Kidney tubule cell (primary cell): ENCODE results near the gene PRDM16.

Source experiments
- DNase-seq: peaks from one replicate; pipeline ENCODE4 v3.0.0-alpha.2; 2018; ENCODE audit warnings: low spot score

Gene PRDM16

DNA sequence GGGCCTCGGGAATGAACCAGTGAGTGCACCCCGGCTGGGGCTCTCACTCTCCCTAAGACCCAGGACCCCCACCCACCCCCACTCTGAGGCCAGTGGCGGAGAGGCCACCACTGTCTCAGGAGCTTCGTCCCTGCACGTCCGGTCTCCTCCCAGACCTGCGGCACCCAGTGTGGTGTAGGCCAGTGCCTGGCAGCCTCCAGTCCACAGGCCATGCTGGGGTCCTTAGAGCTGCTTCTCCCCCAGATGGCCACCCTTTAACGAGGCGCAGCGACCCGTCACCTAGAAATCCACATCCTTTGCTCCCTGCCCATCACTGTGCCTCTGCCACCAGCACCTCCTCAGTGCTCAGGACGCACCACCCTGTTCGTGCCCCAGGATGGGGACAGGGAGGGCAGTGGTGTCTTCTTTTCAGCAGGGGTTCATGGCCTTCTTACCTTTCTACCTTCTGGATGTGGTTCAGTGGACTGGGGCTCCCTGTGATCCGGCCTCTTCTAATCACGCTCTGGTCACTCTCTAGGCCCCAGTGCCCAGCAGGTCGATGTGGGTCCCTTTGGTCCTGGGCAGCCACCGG, 253.5 kb downstream of the PRDM16 start:
- DNase-seq = no peak

DNA sequence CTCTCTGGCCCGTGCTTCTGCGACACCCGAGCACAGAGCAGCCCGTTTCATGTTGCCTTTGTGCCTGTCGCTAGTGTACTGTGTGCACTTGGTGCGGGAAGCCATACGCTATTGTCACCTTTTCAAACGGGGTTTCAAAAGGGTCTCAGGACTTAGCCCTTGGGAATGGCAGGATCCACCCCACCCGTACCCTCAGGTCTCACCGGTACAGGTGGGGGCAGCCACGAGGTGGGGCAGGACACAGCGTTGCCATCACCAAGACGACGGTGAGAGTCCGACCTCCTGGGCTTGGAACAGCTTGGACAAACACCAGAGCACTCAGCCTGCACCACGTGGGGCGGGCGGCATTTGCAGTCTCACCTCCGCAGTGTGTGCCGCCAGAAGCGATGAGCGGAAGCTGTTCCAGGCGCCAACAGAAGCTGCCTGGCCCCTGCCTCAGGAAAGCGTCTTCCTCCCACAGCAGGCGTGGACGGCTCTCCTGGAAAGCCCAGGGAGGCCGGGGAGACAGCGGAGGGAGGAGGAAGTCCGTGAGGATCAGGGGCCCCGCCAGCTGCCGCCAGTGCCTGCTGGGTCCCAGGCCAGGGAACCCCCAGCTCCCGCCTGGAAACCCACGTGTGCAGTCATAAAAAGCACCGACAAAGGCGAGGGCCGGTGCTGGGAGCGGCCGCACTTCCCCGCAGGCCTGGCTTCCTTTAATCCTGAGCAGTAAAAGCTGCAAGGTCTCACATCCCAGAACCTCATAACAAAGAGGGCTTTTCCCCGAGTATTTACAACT, 254.2 kb downstream of the PRDM16 start:
- peak; percentile 12 for DNase-seq

DNA sequence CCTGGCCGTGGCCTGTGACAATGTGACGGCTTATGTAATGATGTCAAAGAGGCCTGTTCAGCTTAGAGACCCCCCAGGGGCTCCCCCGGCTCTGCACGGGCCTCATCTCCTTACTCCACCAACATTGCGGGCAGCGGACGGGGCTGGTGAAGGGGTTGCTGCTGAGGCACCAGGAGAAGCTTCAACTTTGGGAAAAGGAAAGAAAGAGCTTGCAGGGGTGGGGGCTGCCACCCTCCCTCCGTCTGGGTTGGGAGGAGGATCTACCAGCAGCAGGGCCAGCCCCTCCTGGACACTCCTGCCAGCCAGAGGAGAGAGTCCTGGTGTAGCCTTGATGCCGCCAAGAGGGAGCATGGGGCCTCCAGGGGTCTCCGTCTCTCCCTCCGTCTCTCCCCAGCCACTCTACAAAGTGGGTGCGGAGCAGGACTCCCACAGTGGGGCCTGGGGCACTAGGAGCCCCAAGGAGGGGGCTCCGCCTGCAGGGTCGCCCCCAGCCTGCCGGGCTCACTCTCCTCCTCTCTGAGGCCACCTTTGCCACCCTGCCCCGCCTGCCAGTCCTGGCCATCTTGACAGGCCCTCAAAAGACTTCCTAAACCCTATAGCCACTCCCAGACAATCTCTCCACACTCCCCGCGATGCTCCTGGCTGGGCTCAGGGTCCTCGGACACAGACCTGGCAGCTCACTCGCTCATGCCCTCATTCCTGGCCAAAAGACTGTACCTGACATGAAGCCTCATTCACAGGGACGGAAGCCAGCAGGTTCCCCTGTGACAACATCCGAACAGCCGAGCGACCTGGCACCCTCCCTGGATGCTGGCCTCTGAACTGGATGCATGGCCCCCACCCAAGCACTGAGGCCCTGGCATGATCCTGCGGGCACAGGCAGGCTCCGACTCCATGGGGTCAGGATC, 255.0 kb downstream of the PRDM16 start:
- no peak for DNase-seq

DNA sequence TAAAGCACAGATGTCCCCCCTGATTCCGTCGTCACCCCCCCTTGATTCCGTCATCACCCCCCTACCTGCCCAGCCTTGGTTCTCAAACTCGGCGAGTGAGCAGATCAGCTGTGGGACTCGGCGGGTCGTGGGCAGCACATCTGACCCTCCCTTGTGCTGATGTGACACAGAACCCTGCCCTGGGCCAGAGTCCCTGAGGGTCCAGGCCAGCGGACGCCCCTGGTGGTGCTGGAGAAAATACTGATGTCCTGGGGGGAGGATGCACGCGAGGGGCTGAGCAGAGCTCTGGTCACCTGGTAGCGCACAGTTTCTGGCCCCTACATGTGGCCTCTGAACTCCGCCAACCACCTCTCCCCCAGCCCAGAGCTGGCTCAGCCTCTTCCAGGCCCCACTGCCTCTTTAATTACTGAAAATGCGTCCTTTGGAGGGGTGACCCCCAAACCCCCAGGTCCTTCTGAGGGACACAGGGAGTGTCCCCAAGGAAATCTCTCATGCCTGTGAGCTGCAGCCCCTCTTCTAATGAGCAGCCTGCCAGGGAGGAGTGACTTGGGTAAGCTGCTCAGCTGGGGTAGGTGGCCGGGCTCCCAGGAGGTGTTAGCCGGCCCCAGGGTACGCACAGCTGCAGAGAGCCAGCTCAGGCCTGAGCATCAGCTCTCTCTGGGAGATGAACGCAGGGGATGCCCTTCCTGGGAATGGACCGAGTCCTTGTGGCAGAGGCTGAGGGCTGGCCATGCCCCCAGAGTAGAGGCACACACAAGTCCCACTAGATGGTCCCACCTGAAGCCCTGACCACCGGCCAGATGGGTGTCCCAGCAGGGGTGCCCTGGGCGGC, 255.9 kb downstream of the PRDM16 start:
- DNase-seq = no peak

DNA sequence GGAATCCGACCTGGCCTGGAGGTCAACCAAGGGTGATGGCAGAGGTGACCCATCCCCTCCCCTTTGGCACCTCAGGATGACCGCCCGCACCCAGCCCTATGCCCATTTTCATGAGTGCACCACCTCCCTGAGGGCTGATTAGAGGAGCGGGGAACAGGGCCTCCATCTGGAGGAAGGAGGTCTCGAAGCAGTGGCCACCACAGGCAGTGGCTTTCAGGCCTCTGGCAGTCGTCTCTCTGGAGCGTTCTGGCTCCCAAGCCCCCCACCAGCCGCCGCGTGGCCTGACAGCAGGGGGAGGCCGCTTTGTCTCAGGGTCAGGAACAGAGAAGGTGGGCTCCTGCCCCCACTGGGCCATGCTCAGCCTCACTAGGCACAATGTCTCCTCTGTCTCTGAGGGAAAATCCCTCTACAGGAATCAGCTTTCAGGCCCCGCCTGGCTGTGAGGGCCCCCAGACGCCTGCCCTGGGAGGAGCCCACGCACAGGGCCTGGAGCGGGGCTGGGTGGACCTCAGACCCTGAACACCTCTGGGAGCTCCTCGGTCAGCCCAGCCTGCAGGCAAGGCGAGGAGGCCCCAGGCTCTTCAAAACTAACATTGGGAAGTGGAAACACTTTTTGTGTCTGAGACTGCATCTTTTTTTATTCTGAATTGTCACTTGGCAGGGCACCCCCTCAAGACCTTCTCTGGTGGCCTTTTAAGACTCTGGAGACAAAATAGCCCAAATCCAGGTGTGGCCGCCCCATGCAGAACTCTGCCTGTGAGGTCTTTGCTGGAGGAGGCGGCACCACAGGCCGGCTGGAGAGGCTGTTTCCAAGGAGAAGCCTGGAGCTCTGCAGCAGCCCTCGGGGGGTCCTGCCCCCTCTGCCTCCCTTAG, 257.7 kb downstream of the PRDM16 start:
- no peak for DNase-seq

DNA sequence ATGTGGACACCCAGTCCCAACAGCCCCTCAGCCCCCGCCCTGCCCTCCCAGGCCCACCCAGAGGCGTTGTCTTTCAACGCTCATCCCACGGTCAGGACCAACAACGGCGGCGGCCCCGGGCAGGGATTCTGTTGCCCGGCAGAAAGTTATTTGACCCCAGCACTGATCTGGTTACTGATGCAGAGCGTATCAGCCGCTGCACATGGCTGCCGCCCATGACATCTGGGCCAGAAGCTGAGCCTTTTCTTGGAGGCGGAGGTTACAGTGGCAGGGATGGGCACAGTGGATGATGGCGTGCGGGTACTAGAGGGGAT, 258.3 kb downstream of the PRDM16 start:
- no peak for DNase-seq

DNA sequence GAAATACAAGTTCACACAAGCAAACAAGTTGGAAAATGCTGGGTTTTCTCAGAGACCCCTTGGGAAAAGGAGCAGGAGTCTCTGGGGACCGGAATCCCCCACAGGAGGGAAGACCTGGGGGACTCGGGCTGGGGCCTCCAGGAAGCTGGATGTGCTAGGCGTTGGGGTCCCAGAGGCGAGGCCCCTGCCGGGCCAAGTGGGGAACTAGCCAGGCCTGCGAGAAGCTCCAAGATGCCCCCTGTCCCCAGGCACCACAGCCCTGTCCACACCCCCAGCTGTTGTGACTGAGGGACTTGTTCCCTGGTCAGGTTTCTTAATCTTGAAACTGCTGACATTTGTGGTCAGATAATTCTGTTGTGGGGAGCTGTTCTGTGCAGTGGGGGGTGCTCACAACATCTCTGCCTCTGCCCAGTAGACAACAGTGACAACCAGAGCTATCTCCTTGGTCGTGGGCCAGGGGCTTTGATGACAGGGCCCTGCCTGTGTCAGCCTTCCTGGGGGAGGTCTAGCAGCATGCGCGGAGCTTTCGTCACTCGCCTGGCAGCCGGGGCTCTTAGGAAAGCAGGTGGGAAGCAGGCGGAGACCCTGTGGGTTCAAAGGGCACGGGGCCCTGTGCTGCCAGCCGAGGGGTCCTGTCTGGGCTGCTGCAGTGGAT, 259.1 kb downstream of the PRDM16 start:
- no peak for DNase-seq

DNA sequence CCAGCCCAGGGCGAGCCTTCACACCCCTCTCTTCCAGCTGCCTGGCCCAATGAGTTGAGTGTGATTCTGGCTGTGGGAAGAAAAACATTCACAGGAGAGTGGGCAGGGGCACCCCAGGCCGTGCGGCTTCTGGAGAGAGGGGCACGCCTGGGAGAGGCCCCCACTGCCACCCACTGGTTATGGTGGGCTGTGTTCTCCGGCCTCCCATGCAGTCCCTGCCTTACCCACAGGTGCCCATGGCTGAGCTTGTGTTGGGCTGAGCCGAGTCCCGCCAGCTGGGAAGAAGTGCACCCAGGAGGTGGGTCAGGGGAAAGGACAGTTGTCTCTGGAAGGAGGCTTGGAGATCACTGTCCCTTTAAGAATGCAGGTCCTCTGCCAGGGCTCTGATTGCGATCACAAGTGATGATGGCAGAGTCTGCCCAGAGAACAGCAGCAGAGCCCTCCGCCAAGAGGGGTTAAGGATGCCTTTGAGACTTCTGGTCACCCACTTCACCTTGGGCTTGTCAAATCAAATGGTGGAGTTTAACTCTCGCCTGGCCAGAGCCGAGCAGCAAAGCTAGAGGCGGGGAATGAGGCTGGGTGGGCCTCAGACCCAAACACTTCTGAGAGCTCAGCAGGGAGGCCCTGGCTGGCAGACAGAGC, 260.8 kb downstream of the PRDM16 start:
- no peak for DNase-seq

DNA sequence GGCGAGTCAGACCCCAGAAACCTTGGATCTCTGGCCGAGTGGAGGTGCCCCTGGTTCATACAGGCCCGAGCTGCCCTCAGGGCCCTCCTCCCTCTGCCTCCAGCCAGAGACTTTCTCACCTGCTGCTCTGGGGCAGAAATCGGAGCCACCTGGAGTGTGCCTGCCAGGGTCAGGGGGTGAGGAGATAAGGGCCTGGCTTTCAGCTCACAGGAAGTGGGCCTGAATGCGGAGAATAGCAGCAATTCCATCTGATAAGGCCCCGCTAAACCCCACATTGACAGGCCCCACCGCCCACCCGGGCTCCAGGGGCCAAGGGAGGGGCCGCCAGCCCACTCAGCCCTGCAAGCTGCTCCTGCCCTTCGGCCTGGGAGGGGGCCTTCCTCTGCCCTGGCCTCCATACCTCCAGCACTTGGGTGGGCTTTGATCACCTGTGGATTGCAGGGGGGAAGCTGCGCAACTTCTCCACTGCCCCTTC, 261.8 kb downstream of the PRDM16 start:
- DNase-seq = no peak

DNA sequence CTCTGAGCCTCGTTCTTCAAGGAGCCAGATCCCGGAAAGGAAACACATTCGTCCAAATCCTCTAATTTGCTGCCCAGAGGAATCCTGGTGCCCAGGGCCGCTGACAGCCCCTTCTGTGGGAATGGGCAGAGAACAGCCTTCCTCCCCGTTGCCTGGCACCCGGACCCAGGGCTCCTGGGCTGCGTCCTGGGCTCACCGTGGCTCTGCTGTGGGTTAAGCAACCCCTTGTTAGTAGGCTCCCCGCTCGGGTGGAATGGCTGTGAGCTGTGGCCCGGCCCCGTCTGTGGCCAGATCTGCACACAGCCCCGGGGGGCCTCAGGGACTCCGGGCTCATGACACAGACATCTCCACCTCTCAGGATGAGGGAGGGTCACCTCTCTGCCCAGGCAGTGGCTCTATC, 262.6 kb downstream of the PRDM16 start:
- DNase-seq = no peak

DNA sequence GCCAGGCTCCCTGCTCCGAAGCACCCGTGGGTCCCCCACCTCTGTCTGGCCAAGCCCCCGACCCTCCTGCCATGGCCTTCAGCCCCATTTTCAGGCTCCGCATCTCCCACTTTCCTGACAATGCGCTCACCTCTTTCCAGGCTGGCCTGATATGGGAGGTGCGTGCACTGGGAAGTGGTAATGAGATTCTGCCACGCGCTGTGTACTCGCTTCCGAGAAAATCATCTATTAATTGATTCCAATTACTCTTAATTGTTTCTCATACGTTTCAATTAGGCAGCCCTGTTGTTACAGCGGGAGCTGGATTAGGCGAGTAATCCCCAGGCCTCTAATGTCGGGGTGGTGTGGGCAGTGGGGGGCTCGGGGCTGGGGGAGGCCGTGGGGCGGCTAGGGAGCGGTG, 263.0 kb downstream of the PRDM16 start:
- no peak for DNase-seq

DNA sequence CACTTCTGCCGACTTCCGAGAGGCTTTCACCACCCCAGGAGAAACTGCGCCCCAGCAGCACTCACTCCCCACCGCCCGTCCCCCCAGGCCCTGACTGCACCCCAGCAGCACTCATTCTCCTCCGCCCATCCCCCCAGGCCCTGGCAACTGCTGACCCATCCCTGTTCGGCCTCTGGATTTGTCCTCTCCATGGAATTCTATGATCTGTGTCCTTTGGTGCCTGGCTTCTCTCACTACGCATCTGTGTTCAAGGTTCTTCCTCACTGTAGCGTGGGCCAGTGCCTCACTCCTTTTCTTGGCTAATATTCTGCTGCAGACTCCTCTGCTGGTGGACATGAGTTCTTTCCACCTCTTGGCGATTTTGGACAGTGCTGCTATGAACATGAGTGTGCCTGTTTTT, 263.7 kb downstream of the PRDM16 start:
- no peak for DNase-seq

DNA sequence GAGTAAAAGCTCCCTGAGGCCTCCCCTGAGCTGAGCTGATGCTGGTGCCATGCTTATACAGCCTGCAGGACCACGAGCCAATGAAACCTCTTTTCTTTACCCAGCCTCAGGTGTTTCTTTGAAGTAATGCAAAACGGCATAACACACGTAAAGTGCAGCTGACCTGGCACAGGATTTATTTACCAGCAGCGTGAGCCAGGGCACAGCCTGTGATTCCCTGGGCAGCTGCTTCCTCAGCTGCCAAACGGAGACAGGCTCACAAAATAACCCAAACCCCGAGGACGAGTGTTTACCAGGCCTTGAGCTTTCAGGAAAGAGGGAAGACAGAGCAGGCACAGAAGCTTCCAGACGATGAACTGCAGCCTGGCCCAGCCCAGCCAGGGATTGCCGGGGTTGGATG, 264.9 kb downstream of the PRDM16 start:
- DNase-seq = no peak

DNA sequence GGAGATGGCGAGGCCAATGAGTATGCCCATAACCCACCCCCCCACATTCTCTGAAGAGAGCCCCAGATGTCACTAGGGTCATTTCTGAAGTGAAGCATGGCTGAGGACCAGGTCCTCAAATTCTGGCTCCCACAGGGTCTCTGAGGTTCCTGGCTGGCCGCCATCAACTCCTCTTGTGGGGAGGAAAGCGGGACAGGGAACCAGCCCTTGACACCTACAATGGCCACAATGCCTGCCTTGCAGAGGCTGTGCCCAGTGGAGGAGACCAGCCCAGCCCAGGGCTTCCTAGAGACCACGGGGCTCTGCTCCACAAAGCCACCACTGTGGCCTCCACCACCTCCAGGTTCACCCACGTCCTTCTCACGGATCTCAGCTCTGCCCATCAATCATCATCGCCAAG, 265.4 kb downstream of the PRDM16 start:
- no peak for DNase-seq

DNA sequence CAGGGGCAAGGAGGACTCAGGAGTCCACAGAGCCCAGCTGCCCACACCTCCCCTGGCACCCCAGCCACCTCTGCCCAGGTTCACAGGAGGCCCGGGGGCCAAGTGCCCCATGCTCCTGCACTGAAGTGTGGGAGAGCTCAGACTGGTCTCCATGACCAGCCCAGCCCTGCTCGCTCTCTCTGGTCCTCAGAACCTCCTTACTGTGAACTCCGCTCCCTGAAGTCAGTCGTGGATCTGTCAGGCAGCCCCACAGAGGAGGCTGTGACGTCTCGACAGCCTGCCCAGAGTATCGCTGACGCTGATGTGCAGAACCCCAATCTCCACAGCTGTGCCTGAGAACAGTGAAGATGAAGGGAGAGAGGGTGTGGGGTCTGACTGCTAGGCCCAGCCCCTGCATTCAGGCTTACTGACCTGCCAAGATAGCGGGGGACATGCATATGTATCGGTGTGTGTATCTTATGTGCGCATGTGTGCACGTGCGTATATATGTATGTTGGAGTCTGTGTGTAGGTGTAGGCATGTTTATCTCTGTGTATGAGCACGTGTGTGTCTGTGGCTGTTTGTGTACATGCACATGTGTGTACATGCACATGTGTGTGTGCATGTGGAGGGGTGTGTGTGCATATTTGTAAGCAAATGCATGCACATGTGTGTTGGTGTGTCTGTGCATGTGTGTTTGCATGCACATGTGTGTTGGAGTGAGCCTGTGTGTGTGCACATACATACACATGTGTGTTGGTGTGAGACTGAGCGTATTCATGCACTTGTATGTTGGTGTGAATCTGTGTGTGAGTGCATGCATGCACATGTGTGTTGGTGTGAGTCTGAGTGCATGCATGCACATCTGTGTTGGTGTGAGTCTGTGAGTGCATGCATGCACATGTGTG, 267.0 kb downstream of the PRDM16 start:
- no peak for DNase-seq

DNA sequence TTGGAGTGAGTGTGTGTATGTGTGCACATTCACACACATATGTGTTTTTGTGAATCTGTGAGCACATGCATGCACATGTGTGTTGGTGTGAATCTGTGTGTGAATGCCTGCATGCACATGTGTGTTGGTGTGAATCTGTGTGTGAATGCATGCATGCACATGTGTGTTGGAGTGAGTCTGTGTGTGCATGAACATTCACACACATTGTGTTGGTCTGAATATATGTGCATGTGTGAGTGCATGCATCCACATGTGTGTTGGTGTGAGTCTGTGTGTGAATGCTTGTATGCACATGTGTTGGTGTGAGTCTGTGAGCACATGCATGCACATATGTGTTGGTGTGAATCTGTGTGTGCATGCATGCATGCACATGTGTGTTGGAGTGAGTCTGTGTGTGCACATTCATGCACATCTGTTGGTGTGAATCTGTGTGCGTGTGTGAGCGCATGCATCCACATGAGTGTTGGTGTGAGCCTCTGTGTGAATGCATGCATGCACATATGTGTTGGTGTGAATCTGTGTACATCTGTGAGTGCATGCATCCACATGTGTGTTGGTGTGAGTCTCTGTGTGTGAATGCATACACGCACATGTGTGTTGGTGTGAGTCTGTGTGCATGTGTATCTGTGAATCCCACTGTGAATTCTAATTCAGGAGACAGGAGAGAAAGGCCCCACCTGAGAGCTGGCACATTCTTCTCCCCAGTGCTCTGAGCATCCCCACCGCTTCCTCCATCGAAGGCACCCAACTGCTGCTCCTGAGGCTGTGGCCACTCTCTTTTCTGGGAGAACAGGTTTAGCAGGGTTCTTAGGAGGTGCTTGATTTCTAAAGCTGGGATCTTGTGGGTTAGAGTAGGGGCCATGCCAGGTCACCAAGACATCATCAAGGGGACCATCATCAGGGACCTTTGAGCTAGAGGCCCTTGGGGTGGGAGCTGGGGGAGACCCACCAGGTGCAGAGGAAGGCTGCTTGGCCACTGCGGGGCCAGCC, 267.9 kb downstream of the PRDM16 start:
- no peak for DNase-seq

DNA sequence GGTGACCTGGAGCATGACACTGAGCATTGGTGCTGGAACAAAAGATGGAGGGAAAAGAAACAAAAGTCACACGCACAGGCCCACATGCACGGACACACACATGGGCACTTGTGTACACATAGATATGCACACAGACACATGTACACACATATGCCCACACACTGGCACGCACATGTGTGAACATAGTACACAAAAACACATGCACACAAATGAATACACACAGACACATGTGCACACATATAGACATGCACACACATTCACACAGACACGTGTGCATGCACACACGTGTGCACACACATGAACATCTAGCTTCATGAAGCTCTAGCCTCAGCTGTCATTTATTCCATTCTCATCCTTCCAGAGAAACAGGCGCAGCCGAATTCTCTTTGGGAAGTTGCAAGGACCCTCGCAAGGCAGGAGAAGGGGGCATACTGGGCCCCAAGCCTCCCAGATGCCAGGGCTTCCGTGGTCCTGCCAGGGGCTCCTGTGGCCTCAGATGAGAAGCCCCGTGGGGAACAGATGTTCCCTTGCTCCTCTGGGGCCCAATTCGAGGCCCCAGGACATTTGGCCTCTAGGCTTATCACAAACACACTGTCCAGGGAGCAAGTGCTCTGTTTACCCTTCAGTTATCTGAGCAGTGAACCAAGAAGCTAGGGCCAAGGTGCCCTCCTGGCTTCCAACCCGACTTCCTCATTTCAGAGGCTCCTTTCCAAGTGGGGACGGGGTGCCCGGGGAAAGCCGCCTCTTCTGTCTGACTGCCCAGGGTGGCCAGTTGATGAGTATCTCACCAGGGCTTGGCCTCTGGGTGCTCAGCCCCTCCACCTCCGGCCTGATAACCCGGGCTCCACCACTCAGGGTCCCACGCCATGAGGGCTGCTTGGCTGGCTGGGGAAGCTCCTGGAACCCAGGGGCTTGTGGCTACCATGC, 269.1 kb downstream of the PRDM16 start:
- no peak for DNase-seq
